Ishikawa (cell line): ENCODE results near the gene FRK.

Experiments
- CEBPB ChIP-seq: IDR thresholded peaks from 2 replicates; pipeline ENCODE4 v1.6.1; 2012
- CREB1 ChIP-seq: IDR thresholded peaks from 2 replicates; pipeline ENCODE4 v1.6.1; 2012; ENCODE audit warnings: low read depth
- EGR1 ChIP-seq: IDR thresholded peaks from 2 replicates; pipeline ENCODE4 v1.6.1; 2012
- EP300 ChIP-seq: IDR thresholded peaks from 2 replicates; pipeline ENCODE4 v1.6.1; 2012; ENCODE audit warnings: borderline replicate concordance
- FOXM1 ChIP-seq: IDR thresholded peaks from 2 replicates; pipeline ENCODE4 v1.6.1; 2012; ENCODE audit warnings: low read depth, borderline replicate concordance
- MAX ChIP-seq: IDR thresholded peaks from 2 replicates; pipeline ENCODE4 v1.6.1; 2012
- NFIC ChIP-seq: IDR thresholded peaks from 2 replicates; pipeline ENCODE4 v1.6.1; 2012
- RAD21 ChIP-seq: IDR thresholded peaks from 2 replicates; pipeline ENCODE4 v1.6.1; 2012; ENCODE audit warnings: low read depth
- REST ChIP-seq: IDR thresholded peaks from 2 replicates; pipeline ENCODE4 v1.6.1; 2012; ENCODE audit warnings: low read depth, mild to moderate bottlenecking
- TAF1 ChIP-seq: IDR thresholded peaks from 2 replicates; pipeline ENCODE4 v1.6.1; 2012; ENCODE audit warnings: low read depth, mild to moderate bottlenecking
- TCF12 ChIP-seq: IDR thresholded peaks from 2 replicates; pipeline ENCODE4 v1.6.1; 2012; ENCODE audit warnings: low read depth
- TEAD4 ChIP-seq: IDR thresholded peaks from 2 replicates; pipeline ENCODE4 v1.6.1; 2012
- USF1 ChIP-seq: IDR thresholded peaks from 2 replicates; pipeline ENCODE4 v1.6.1; 2012
- YY1 ChIP-seq: IDR thresholded peaks from 2 replicates; pipeline ENCODE4 v1.6.1; 2012; ENCODE audit warnings: low read depth
- ZBTB7A ChIP-seq: IDR thresholded peaks from 2 replicates; pipeline ENCODE4 v1.6.1; 2012; ENCODE audit warnings: low read depth

Gene FRK

GRCh38 chr6:116094041-116094440 is 33.4 kb upstream of the FRK start:
- no peak for TF ChIP-seq FOXM1
- TF ChIP-seq ZBTB7A = no peak
- no peak for TF ChIP-seq NFIC
- TF ChIP-seq REST = no peak
- no peak for TF ChIP-seq MAX
- no peak for TF ChIP-seq USF1
- no peak for TF ChIP-seq RAD21
- TF ChIP-seq TAF1 = no peak
- TF ChIP-seq CEBPB = no peak
- no peak for TF ChIP-seq EP300
- no peak for TF ChIP-seq TCF12

GRCh38 chr6:116090251-116090650 is 29.6 kb upstream of the FRK start:
- TF ChIP-seq FOXM1 (no peak), RAD21 (no peak), TEAD4 (no peak)

- TF ChIP-seq CREB1 = no peak
- no peak for TF ChIP-seq EGR1
- no peak for TF ChIP-seq FOXM1
- no peak for TF ChIP-seq TEAD4
- no peak for TF ChIP-seq NFIC
- no peak for TF ChIP-seq MAX
- no peak for TF ChIP-seq YY1
- TF ChIP-seq CEBPB = no peak
- TF ChIP-seq RAD21 = no peak
- TF ChIP-seq TAF1 = no peak
- no peak for TF ChIP-seq REST
- no peak for TF ChIP-seq EP300
- TF ChIP-seq USF1 = no peak
- no peak for TF ChIP-seq TCF12
Observed at GRCh38 chr6:116088946-116089345, 28.3 kb upstream of the FRK start.

- TF ChIP-seq RAD21 = no peak
- TF ChIP-seq MAX = no peak
- TF ChIP-seq ZBTB7A = no peak
- TF ChIP-seq REST = no peak
- no peak for TF ChIP-seq CREB1
- TF ChIP-seq TCF12 = no peak
- no peak for TF ChIP-seq FOXM1
- no peak for TF ChIP-seq EP300
- no peak for TF ChIP-seq EGR1
- TF ChIP-seq NFIC = no peak
- TF ChIP-seq CEBPB = no peak
- no peak for TF ChIP-seq TEAD4
Observed at GRCh38 chr6:116087437-116088027, 26.8 kb upstream of the FRK start.

GRCh38 chr6:116084284-116084683 is 23.6 kb upstream of the FRK start:
- no peak for TF ChIP-seq TEAD4
- TF ChIP-seq MAX = no peak
- no peak for TF ChIP-seq NFIC
- no peak for TF ChIP-seq USF1
